Transverse colon (tissue), 3 donors: ENCODE results near the gene TMED10.

Experiments used
- EP300 ChIP-seq: sonication (generic); formaldehyde crosslinking; IDR thresholded peaks from one replicate; pipeline ENCODE4 v1.6.1; 2017; ENCODE audit warnings: antibody characterized with exemption, low read depth
- POLR2A ChIP-seq: fragments of 450-650 bp; IDR thresholded peaks from one replicate; pipeline ENCODE4 v1.6.1; 2016; ENCODE audit warnings: antibody characterized with exemption, mild to moderate bottlenecking, moderate library complexity
- TF ChIP-seq, protein P1 (sequence below), 5 experiments: fragments of 200-600 bp in 3 of 5; fragments of 450-650 bp in 2 of 5; sonication (generic) in 3 of 5; IDR thresholded peaks; 1 replicate in 2 of 5; 2 replicates in 3 of 5; pipeline ENCODE4 v1.5.1; 2016 to 2017; ENCODE audit warnings: antibody characterized with exemption in 5 of 5, inconsistent platforms in 3 of 5, mild to moderate bottlenecking in 2 of 5, moderate library complexity in 1 of 5

- TF ChIP-seq, protein P1, sequence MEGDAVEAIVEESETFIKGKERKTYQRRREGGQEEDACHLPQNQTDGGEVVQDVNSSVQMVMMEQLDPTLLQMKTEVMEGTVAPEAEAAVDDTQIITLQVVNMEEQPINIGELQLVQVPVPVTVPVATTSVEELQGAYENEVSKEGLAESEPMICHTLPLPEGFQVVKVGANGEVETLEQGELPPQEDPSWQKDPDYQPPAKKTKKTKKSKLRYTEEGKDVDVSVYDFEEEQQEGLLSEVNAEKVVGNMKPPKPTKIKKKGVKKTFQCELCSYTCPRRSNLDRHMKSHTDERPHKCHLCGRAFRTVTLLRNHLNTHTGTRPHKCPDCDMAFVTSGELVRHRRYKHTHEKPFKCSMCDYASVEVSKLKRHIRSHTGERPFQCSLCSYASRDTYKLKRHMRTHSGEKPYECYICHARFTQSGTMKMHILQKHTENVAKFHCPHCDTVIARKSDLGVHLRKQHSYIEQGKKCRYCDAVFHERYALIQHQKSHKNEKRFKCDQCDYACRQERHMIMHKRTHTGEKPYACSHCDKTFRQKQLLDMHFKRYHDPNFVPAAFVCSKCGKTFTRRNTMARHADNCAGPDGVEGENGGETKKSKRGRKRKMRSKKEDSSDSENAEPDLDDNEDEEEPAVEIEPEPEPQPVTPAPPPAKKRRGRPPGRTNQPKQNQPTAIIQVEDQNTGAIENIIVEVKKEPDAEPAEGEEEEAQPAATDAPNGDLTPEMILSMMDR (IDR thresholded peaks at IDR 0.05), result no peak
- no peak for TF ChIP-seq POLR2A
- no peak for TF ChIP-seq EP300
Measured at GRCh38 chr14:75165586-75166391, 10.6 kb downstream of the TMED10 start.
